NAMALWA (cell line): ENCODE data around the gene FXN.

Source experiments
- DNase-seq: peaks from one replicate; pipeline ENCODE4 v3.0.0-alpha.2; 2015; ENCODE audit warnings: low spot score

FXN gene

GRCh38 chr9:69141851-69142250 is 106.3 kb downstream of the FXN start:
- DNase-seq = no peak

GRCh38 chr9:69143291-69143690 is 107.7 kb downstream of the FXN start:
- no peak for DNase-seq

GRCh38 chr9:69145144-69145715 is 109.7 kb downstream of the FXN start:
- no peak for DNase-seq

GRCh38 chr9:69147041-69147834 is 111.7 kb downstream of the FXN start:
- DNase-seq = no peak

GRCh38 chr9:69149321-69149807 is 113.8 kb downstream of the FXN start:
- no peak for DNase-seq
